Mesendoderm (in vitro differentiated cells): Measurements from ENCODE around the gene FNDC3A.

Experiments
- DNase-seq: peaks from one replicate; pipeline ENCODE4 v3.0.0; 2013
- H2AK5ac ChIP-seq: 2 replicates; pipeline ENCODE4 v1.6.1; 2013; ENCODE audit warnings: low read length, inconsistent platforms
- H2BK120ac ChIP-seq: 2 replicates; pipeline ENCODE4 v1.6.1; 2013; ENCODE audit warnings: low read depth, mild to moderate bottlenecking, low read length, moderate library complexity, mixed read lengths
- H2BK15ac ChIP-seq: replicated peaks from 2 replicates; pipeline ENCODE4 v1.6.1; 2013; ENCODE audit warnings: low read depth, mild to moderate bottlenecking, moderate library complexity
- H2BK5ac ChIP-seq: 2 replicates; pipeline ENCODE4 v1.6.1; 2013; ENCODE audit warnings: low read length, inconsistent platforms
- H3K18ac ChIP-seq: 2 replicates; pipeline ENCODE4 v1.6.1; 2013; ENCODE audit warnings: mild to moderate bottlenecking, low read length, mixed read lengths
- H3K23ac ChIP-seq: one replicate; pipeline ENCODE4 v1.6.1; 2013; ENCODE audit warnings: low read length
- H3K27ac ChIP-seq: 2 replicates; pipeline ENCODE4 v1.5.1; 2013; ENCODE audit warnings: low read depth, mild to moderate bottlenecking, inconsistent platforms, low read length, moderate library complexity
- H3K27me3 ChIP-seq: 2 replicates; pipeline ENCODE4 v1.6.1; 2013; ENCODE audit warnings: low read length, control low read depth, mild to moderate bottlenecking, inconsistent platforms; ENCODE audit not compliant: insufficient read depth, poor library complexity
- H3K36me3 ChIP-seq: 2 replicates; pipeline ENCODE4 v1.6.1; 2013; ENCODE audit warnings: low read length, inconsistent platforms; ENCODE audit not compliant: control insufficient read depth, insufficient read depth
- H3K4ac ChIP-seq: one replicate; pipeline ENCODE4 v1.6.1; 2013; ENCODE audit warnings: low read depth, mild to moderate bottlenecking, low read length, moderate library complexity
- H3K4me1 ChIP-seq: 2 replicates; pipeline ENCODE4 v1.6.1; 2013; ENCODE audit warnings: low read depth, low read length, inconsistent platforms; ENCODE audit not compliant: control insufficient read depth
- H3K4me2 ChIP-seq: 2 replicates; pipeline ENCODE4 v1.6.1; 2013; ENCODE audit warnings: low read length
- H3K4me3 ChIP-seq: 2 replicates; pipeline ENCODE4 v1.5.1; 2013; ENCODE audit warnings: mild to moderate bottlenecking, low read length
- H3K56ac ChIP-seq: one replicate; pipeline ENCODE4 v1.6.1; 2013; ENCODE audit warnings: low read length
- H3K79me1 ChIP-seq: 2 replicates; pipeline ENCODE4 v1.6.1; 2013; ENCODE audit warnings: low read length, inconsistent platforms
- H3K79me2 ChIP-seq: 2 replicates; pipeline ENCODE4 v1.6.1; 2013; ENCODE audit warnings: mild to moderate bottlenecking, low read length; ENCODE audit not compliant: control insufficient read depth, insufficient read depth
- H3K9ac ChIP-seq: 2 replicates; pipeline ENCODE4 v1.6.1; 2013; ENCODE audit warnings: low read length, inconsistent platforms
- H4K5ac ChIP-seq: one replicate; pipeline ENCODE4 v1.6.1; 2013; ENCODE audit warnings: low read length
- H4K8ac ChIP-seq: one replicate; pipeline ENCODE4 v1.6.1; 2013; ENCODE audit warnings: low read depth, mild to moderate bottlenecking, control low read depth, low read length, moderate library complexity
- WGBS: extraction: QIAGEN DNeasy Blood & Tissue Kit; methylation state at CpG from one replicate; pipeline ENCODE4 v1.1.7; 2013; ENCODE audit warnings: low lambda C conversion rate, missing lambda C conversion rate; ENCODE audit not compliant: insufficient coverage; ENCODE audit errors: extremely low coverage; 5-methylcytosine and 5-hydroxymethylcytosine counted together

Gene FNDC3A

DNA sequence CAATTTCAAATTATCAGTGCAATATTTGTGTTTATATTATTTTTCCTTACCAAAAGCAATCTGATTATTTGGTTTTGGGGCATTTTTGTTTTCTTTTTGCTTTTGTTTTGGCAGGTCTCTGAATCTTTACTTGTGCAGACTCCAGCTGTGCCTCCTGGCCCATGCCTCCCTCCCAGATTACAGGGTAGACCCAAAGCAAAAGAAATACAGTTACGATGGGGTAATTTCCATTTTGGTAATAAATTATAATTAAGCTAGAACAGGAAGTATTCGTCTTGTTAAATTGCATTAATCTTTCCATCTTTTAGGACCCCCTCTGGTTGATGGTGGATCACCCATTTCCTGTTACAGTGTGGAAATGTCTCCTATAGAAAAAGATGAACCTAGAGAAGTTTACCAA, 215.2 kb downstream of the FNDC3A start:
- Histone ChIP-seq H4K8ac (no peak overlapping the region), H3K4ac (no peak overlapping the region), H2BK15ac (no peak overlapping the region), H3K18ac (no peak overlapping the region), H3K4me1 (no peaks in the 10 kb centered on the region), H3K9ac (no peak overlapping the region), H3K23ac (no peak overlapping the region), H3K27me3 (no peaks in the 10 kb centered on the region), H3K4me2 (no peak overlapping the region), H3K27ac (no peak overlapping the region), H2AK5ac (no peak overlapping the region), H3K36me3 (no peaks in the 10 kb centered on the region), H3K56ac (no peak overlapping the region), H3K79me1 (no peaks in the 10 kb centered on the region), H4K5ac (no peak overlapping the region), H2BK120ac (no peak overlapping the region), H2BK5ac (no peak overlapping the region), H3K79me2 (no peaks in the 10 kb centered on the region), H3K4me3 (no peak overlapping the region)
- no CpG with 5 or more reads among the region's 2 CpGs for WGBS
- DNase-seq = no peak

DNA sequence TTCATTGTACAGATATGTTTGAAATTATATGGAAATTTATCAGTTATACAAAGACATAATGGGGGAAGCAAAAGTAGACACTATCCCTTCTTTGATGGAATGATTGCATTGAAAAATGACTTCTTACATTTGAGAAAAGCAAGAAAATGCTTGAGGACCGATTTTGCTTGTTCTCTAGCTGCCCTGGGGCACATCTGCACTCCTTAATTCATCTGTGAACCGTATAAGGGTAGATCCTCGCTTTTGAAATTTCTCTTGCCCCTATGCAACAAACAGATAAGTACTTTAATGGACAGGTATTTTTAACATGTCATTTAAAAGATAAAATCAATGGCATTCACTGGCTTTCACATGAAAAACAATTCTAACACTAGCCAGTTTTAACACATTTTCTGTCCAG, 230.9 kb downstream of the FNDC3A start:
- DNase-seq = no peak
- Histone ChIP-seq H3K56ac (no peak overlapping the region), H3K36me3 (no peaks in the 10 kb centered on the region), H3K79me1 (no peaks in the 10 kb centered on the region), H3K27ac (no peak overlapping the region), H4K8ac (no peak overlapping the region), H2BK120ac (no peak overlapping the region), H3K4me3 (no peak overlapping the region), H3K79me2 (no peaks in the 10 kb centered on the region), H3K4me1 (no peaks in the 10 kb centered on the region), H3K23ac (no peak overlapping the region), H4K5ac (no peak overlapping the region), H3K18ac (no peak overlapping the region), H3K4me2 (no peak overlapping the region), H2AK5ac (no peak overlapping the region), H3K9ac (no peak overlapping the region), H3K4ac (no peak overlapping the region), H3K27me3 (no peaks in the 10 kb centered on the region), H2BK15ac (no peak overlapping the region), H2BK5ac (no peak overlapping the region)
- no CpG with 5 or more reads among the region's 3 CpGs for WGBS

DNA sequence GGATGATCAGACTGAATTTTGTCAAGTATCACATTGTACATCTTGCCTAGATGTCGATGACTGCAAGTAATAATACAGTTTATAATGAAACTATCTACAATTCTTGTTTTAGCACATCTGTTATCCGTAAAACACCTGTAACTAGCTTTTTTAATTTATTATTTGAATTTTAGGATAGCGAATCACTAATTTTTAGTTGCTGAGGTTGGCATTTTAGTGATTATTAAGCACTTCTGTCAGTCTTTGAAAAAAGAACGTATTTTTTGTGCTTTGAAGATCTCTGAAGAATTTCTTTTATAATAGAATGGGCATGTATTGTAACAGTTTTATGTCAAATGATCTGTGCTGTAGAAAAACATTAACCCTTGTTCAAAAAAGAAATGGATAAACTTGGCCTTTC, 232.9 kb downstream of the FNDC3A start:
- Histone ChIP-seq H3K36me3 (no peaks in the 10 kb centered on the region), H3K27ac (no peak overlapping the region)
- 100% methylated on average over 1 of the region's 4 CpGs for WGBS

DNA sequence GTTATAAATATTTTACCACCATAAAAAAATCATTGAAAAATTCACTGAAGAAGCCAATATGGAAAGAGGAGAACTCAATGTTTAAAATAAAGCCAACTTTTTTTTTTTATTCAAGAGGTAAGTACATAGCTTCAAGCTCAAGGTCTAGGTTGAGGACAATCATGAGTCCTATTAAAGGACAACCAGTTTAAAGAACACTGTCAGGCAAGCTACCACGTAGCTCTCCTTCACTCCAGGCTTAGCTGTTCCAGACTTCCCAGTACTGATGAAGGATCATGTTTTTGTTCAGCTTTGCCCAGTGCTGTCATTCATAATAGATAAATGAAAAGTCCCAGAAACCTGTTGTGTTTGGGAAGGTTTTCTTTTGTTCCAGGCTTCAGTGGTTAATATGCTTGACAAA, 234.4 kb downstream of the FNDC3A start:
- Histone ChIP-seq H3K4me3 (no peak overlapping the region), H3K4me1 (no peaks in the 10 kb centered on the region), H3K9ac (no peak overlapping the region), H3K27ac (no peak overlapping the region), H2AK5ac (no peak overlapping the region), H4K8ac (no peak overlapping the region), H3K18ac (no peak overlapping the region), H3K79me2 (no peaks in the 10 kb centered on the region), H2BK5ac (no peak overlapping the region), H3K36me3 (no peaks in the 10 kb centered on the region), H4K5ac (no peak overlapping the region), H3K27me3 (no peaks in the 10 kb centered on the region), H3K79me1 (no peaks in the 10 kb centered on the region), H2BK15ac (no peak overlapping the region), H2BK120ac (no peak overlapping the region), H3K4me2 (no peak overlapping the region), H3K56ac (no peak overlapping the region), H3K4ac (no peak overlapping the region), H3K23ac (no peak overlapping the region)
- no CpG with 5 or more reads among the region's 1 CpG for WGBS
- no peak for DNase-seq

More for the DNA sequence above, 232.9 kb downstream of the FNDC3A start:
- Histone ChIP-seq H3K27me3 (no peaks in the 10 kb centered on the region), H3K4me3 (no peak overlapping the region), H3K79me1 (no peaks in the 10 kb centered on the region), H3K4me1 (no peaks in the 10 kb centered on the region), H4K5ac (no peak overlapping the region), H3K18ac (no peak overlapping the region), H3K4me2 (no peak overlapping the region), H2BK120ac (no peak overlapping the region), H3K4ac (no peak overlapping the region), H3K9ac (no peak overlapping the region), H2BK5ac (no peak overlapping the region), H2BK15ac (no peak overlapping the region), H3K56ac (no peak overlapping the region), H2AK5ac (no peak overlapping the region), H3K23ac (no peak overlapping the region), H3K79me2 (no peaks in the 10 kb centered on the region), H4K8ac (no peak overlapping the region)
- DNase-seq = no peak

DNA sequence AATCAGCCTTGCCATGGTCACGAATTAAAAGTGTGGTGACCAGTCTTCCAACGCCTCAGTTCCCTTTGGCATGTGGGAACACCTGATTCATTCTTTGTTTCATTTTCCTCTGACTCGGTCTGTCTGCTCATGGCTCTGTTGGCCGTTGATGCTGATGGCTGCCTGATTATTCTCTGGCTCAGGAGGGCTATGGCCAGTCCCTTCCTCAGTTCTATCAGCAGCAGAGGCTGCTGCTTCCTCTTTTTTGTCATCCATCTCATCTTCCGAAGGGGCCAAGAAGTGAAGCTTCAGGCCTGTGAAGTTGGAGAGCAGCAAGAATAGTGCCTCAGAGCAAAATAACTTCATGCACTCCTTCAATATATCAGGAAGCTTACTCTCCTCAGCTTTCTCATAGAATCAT, 235.0 kb downstream of the FNDC3A start:
- no peak overlapping the region for H3K4me3 ChIP-seq
- H3K4me2 ChIP-seq = no peak overlapping the region

DNA sequence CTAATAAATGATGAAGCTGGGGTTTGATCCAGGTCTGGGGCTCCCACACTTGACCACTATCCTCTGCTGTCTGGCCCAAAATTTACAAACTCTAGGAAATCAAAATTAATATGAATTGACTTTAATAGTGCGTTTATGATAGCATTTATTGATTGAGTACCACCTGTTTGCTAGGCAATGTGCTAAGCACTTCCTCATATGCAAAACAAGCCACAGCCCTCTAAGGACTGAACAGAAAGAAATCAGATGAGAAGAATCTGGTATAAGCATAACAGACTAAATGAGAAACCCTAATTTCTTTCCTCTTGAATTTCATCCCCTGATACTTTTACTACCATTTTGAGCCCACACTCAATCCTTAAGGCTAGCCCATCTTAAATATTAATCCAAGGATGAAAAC, 237.8 kb downstream of the FNDC3A start:
- WGBS = no CpG with 5 or more reads among the region's 1 CpG

More for the DNA sequence above, 235.0 kb downstream of the FNDC3A start:
- Histone ChIP-seq H2BK15ac (no peak overlapping the region), H2AK5ac (no peak overlapping the region), H3K79me1 (no peaks in the 10 kb centered on the region), H3K79me2 (no peaks in the 10 kb centered on the region), H3K4ac (no peak overlapping the region), H3K9ac (no peak overlapping the region), H3K56ac (no peak overlapping the region), H3K4me1 (no peaks in the 10 kb centered on the region), H4K8ac (no peak overlapping the region), H2BK5ac (no peak overlapping the region), H3K27me3 (no peaks in the 10 kb centered on the region), H4K5ac (no peak overlapping the region), H3K36me3 (no peaks in the 10 kb centered on the region), H3K27ac (no peak overlapping the region), H3K23ac (no peak overlapping the region), H2BK120ac (no peak overlapping the region), H3K18ac (no peak overlapping the region)
- no peak for DNase-seq
- no CpG with 5 or more reads among the region's 5 CpGs for WGBS

More for the DNA sequence above, 237.8 kb downstream of the FNDC3A start:
- no peaks in the 10 kb centered on the region for H3K36me3 ChIP-seq
- no peak overlapping the region for H2AK5ac ChIP-seq
- no peak overlapping the region for H3K23ac ChIP-seq
- no peak overlapping the region for H2BK15ac ChIP-seq
- H3K27me3 ChIP-seq = peaks cover 12% of the 10 kb centered on the region
- H2BK120ac ChIP-seq = no peak overlapping the region
- no peak overlapping the region for H3K4me3 ChIP-seq
- H3K27ac ChIP-seq = no peak overlapping the region
- H3K79me2 ChIP-seq = no peaks in the 10 kb centered on the region
- no peak overlapping the region for H3K4ac ChIP-seq
- H2BK5ac ChIP-seq = no peak overlapping the region
- DNase-seq = no peak
- H4K5ac ChIP-seq = no peak overlapping the region
- H3K56ac ChIP-seq = no peak overlapping the region
- H3K9ac ChIP-seq = no peak overlapping the region
- H4K8ac ChIP-seq = no peak overlapping the region
- H3K18ac ChIP-seq = no peak overlapping the region
- H3K79me1 ChIP-seq = no peaks in the 10 kb centered on the region
- no peak overlapping the region for H3K4me2 ChIP-seq
- no peaks in the 10 kb centered on the region for H3K4me1 ChIP-seq
